Measurements from ENCODE around the gene WDR12.

- TF ChIP-seq CTCF (IDR thresholded peaks at IDR 0.05; ENCODE audit: low read length) (no peak), EZH2phosphoT487 (IDR thresholded peaks at IDR 0.05; ENCODE audit: low read length) (no peak)
Observed at GRCh38 chr2:202933958-202934357, 22.5 kb upstream of the WDR12 start.
